HG03095 (cell line): ENCODE measurements around the gene RASGRF1.
"Not testable (repeated sequence)": the region's sequence is repeated elsewhere in the genome, so short reads cannot be mapped to it uniquely, and the experiment has no call there.

Experiments
- ATAC-seq: cut with Tn5 transposase; IDR thresholded peaks from one replicate; pipeline ENCODE4 v1.9.1; 2021; ENCODE audit warnings: moderate library complexity; ENCODE audit not compliant: unreplicated experiment

RASGRF1 gene

DNA sequence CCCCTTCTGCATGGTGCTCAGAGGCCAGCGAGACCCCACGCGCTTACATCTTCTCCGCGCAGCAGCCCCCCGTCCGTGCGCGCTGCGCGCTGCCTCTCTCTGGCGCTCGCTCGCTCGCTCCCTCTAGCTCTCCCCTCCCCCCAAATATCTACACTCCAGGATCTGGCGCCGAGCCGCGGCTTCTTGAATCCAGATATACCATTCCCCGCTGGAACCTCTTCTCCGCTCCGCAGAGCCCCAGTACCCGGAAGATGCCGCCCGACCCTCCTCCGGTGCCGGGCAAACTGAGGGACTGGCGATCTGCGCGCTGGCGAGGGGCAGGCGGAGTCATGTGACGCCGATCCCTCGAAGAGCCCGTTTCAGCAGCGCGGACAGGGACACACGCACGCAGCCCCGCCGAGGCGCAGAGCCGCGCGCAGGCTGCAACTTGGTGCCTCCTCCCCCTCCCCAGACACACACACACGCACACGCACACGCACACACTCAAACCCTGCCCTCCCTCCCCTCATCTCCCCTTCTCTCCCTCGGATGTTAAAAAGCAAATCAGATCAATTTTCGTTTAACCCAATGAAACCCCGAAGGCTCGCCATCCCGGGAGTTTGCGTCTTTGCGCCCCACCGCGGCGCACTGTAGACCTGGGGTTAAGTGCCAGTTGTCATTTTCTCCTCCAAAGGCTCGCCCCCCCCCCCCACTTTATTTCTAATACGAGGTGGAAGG lies at the start of gene RASGRF1:
Gene RASGRF1 (minus strand): TSS at position 294 of the 717 bp plus-strand sequence. CDS start 282 bp downstream, at position 12.
- no peak for ATAC-seq

DNA sequence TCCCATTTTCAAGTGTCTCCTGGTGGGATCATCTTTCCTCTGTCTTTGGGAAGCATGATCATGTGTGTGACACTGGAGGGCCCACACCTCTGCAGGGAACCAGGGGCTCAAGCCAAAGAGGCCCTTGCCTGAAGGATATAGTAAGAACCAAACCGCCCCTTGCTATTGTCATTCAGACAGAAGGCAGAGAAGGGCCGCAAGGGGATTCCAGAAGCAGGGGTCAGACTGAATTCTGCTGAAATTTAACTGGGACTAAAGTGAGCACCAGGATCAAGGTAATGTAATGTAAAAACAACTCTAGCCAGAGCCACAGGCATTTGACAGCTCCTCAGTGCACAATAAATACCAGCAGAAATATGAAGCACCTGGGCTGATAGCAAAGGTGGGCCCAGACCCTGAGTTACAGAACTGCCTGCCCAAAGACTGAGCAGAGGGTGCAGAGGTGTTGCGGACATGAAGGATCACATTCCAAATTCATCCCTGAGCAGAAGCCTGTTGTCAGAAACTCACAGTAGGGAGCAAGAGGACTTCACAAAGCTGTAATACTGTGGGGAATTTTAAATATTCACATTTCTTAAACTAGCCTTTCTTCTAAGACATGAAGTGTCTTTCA lies 46.0 kb upstream of the RASGRF1 start:
- ATAC-seq = no peak

DNA sequence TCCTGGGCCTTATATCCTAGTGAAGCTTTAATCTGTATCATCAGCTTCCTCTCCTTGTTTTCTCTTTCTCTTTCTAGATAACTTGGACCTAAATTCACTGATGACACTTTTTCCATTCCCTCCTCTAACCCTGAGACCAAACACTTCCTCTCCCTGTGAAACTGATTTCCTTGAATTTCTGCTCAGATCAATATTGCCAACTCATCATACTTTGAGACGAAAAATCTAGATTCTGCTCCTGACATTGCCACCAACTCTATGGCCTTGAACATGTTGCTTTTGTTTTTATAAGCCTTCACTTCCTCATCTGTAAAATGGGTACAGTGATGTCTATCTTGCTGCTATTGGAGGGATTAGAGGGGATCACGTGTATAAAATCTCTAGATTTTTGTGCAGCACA lies 42.7 kb upstream of the RASGRF1 start:
- no peak for ATAC-seq

GRCh38 chr15:79132770-79133169 lies 42.2 kb upstream of the RASGRF1 start:
- ATAC-seq = no peak

- ATAC-seq = no peak
Observed at GRCh38 chr15:79132361-79132760, 41.8 kb upstream of the RASGRF1 start.

- ATAC-seq = no peak
Observed at GRCh38 chr15:79130535-79131130, 40.1 kb upstream of the RASGRF1 start.

DNA sequence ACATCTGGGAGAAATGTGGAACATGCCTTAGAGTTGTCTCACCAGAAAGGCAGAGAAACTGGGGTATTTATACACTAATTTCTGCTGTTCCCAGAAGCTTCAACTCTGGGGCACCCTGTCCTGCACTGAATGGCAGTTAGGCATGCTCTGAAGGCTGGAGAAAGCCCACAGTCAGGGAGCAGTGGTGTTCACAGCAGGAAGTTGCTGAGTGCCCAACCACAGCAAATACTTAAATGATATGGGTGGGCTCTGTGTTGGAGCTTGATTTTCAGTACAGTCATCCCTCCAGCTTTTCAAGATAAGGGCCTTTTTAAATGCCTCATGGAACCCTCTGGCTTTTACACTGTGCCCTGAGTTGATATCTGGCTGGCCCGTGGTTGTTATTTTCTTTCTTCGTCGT lies 38.7 kb upstream of the RASGRF1 start:
- ATAC-seq = no peak

DNA sequence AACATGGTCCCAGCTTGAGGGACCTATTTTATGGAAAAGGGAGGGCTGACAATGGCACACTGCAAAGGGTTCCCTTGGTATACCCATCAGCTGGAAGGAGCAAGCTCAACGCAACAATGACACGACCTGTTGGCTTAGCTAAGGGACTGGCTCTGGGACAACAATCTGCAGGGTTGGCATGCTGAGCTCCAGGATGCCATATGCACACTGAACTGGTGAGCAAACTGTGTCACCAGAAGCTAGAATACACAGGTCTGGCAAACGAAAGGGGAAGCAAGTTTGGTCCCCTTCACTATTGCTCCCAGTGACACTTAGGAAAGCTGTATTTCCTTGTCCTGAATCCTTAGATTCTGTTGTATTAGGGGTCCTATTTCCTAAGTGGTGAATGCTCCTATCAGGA lies 38.0 kb upstream of the RASGRF1 start:
- ATAC-seq = no peak

DNA sequence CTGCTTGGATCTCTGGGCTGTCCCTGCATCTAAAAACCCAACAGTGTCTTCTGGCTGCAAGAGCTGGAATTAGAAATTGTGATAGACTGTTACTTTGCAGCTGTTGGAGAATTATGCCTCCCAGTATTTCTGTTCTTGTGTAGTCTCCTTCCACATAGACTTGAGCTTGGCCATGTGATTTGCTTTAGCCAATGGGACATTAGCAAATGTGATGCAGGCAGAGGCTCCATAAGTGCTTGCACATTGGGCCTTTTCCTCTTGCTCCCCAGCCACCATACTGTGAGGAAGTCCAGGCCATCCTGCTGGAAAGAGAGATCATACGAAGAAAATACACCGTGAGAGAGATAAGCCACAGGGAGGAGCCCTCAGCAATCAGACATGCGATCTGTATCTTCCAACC lies 33.8 kb upstream of the RASGRF1 start:
- no peak for ATAC-seq

DNA sequence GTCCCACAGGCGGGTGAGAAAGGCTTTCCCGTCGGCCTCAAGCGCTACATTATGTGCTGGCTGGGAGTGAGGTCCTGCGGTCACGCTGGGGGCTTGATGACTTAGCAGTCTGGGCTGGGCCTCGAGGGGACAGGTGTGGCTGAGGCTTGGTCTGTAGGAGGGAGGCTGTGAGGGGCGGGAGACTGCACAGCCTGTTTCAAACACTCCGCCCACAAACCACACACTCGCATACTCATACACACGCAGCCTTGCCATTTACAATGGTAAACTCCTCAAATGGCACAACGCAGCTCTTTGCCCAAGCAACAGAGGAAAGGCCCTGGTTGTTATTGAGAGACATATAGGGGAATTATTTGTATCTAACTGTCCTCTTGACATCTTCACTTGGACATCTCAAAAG lies 32.4 kb upstream of the RASGRF1 start:
- ATAC-seq = no peak

GRCh38 chr15:79122391-79122790 lies 31.8 kb upstream of the RASGRF1 start:
- ATAC-seq = no peak

- ATAC-seq = no peak
Observed at GRCh38 chr15:79121571-79121970, 31.0 kb upstream of the RASGRF1 start.

DNA sequence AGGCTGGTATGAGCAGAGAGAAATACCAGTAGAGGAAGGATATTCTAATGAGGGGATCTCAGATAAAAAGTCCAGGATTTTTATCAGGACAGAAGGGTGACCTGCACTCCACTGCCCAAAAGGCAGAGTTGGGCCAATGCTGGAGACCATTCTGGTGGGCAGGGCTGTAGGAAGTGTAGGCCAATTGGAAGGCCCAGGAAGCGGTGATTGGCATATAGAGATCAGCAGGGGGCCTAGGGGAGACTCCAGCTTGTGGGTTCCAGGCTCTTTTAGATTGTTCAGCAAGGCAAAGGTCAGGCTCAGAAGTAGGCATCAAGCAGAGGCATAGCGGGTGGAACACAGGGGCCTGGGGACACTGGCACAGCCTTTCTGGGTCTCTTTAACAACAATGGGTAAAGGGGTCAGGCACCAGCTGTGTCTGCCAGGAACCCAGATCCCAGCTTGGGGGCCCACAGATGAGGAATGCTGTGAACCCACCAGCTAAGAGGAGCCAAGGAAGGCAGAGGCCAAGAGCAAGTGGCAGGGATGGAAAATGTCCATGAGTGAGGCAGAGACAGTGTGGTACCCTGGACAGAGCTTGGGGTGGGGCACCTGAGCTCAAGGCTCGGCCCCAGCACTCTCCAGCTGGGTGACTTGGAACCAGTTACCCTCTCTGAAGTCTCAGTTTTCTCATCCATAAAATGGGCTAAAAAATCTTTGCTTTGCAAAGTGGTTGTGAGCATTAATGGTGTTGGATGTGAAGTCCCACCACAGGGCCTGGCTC lies 27.0 kb upstream of the RASGRF1 start:
- no peak for ATAC-seq

GRCh38 chr15:79116771-79117170 lies 26.2 kb upstream of the RASGRF1 start:
- ATAC-seq = no peak

DNA sequence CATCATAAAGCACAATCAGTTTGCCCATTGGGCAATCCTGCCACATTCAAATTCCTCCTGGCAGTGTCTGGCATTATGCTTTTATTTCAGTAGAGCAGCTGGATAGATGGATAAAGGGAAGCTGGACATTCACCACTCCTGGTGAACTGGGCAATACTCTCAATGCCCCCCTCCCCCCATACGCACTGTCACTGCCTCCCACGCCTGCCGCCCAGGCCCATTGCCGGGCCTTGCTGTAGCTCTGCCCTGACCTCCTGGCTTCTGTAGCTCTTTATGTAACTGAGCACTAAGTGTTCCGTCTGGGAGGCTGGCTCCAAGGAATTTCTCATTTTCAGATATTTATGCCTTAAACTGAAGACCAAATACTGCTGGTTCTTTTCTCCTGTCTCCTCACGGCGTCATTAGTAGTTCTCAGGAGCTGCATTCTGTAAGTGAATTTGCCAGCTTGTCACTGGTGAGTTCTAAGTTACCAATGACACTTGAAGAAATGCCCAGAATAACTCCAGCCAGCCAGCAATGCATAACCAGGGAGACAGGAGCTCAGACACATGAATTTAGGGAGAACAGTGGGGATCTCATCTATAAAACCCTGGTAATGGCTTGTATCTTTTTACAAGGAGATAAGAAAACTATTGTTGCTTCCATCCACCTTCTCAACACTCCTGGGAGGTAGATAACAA lies 25.5 kb upstream of the RASGRF1 start:
- no peak for ATAC-seq

GRCh38 chr15:79113831-79114230 lies 23.3 kb upstream of the RASGRF1 start:
- ATAC-seq = no peak

GRCh38 chr15:79111404-79111803 lies 20.8 kb upstream of the RASGRF1 start:
- ATAC-seq = not testable (repeated sequence)

- no peak for ATAC-seq
Observed at GRCh38 chr15:79105141-79105540, 14.6 kb upstream of the RASGRF1 start.

- ATAC-seq = no peak
Observed at GRCh38 chr15:79102595-79102994, 12.0 kb upstream of the RASGRF1 start.

- no peak for ATAC-seq
Observed at GRCh38 chr15:79101866-79102581, 11.4 kb upstream of the RASGRF1 start.
